ENCODE results near the gene ABCD3. TPM values are rescaled to one million over a fixed set of nuclear protein-coding genes. Genes with fewer than 3 reads are reported as not detected.

Gene ABCD3
- polyA plus RNA-seq, 2 of the 4 experiments (the other 2 are of a cell fraction) = 31.3 to 44.8 TPM

GRCh38 chr1:94551449-94551848, 133.3 kb downstream of the ABCD3 start:
- POLR2A ChIA-PET = no interaction called here
- no peak for ATAC-seq
- Histone ChIP-seq H3K4me1 (peaks cover 11% of the 10 kb centered on the region; the same call in 2 of the 3 replicates), H3K4me2 (no peak overlapping the region), H3K4me3 (no peak overlapping the region), H3K27ac (no peak overlapping the region), H3K9me3 (no peaks in the 10 kb centered on the region)
- TF ChIP-seq RNF2 (IDR thresholded peaks at IDR 0.05; ENCODE audit: borderline replicate concordance, low read depth) (no peak), MAX (IDR thresholded peaks at IDR 0.05) (no peak), HDAC2 (IDR thresholded peaks at IDR 0.05) (no peak), SMC3 (IDR thresholded peaks at IDR 0.05) (no peak), CEBPB (IDR thresholded peaks at IDR 0.05) (no peak), POLR2AphosphoS2 (conservative IDR thresholded peaks at IDR 0.05; ENCODE audit: low read length) (no peak), REST (IDR thresholded peaks at IDR 0.05) (no peak), ZNF302 (CRISPR knock-in tag; IDR thresholded peaks at IDR 0.05) (no peak), FOSB (CRISPR knock-in tag; IDR thresholded peaks at IDR 0.05) (no peak), HOXB13 (CRISPR knock-in tag; IDR thresholded peaks at IDR 0.05; ENCODE audit: low read depth) (no peak), CTCF (IDR thresholded peaks at IDR 0.05) (no peak), RCOR1 (IDR thresholded peaks at IDR 0.05; ENCODE audit: low read depth, low read length) (no peak), JUN (IDR thresholded peaks at IDR 0.05) (no peak)
- no peak for DNase-seq (ENCODE audit: low read depth in 1 of 2, low spot score in 1 of 2)
- CTCF ChIA-PET = no interaction called here
- no peak for FAIRE-seq
- WGBS (ENCODE audit: missing lambda C conversion rate) = 91% methylated on average over 7 of the region's 7 CpGs

- WGBS (ENCODE audit: missing lambda C conversion rate) = 88% methylated on average over 4 of the region's 8 CpGs
- CTCF ChIA-PET = no interaction called here
- no peaks in the 10 kb centered on the region for H3K9me3 ChIP-seq
- POLR2A ChIA-PET = no interaction called here
- H3K27ac ChIP-seq = no peak overlapping the region; a peak in 1 of 6 replicates
- H3K4me2 ChIP-seq = no peak overlapping the region
- no peak overlapping the region for H3K4me3 ChIP-seq
- FAIRE-seq (no peak), ATAC-seq (no peak), DNase-seq (ENCODE audit: low read depth in 1 of 2, low spot score in 1 of 2) (no peak)
- H3K4me1 ChIP-seq = peaks cover 11% of the 10 kb centered on the region; the same call in 2 of the 3 replicates
- TF ChIP-seq HMGXB4 (CRISPR knock-in tag; IDR thresholded peaks at IDR 0.05; ENCODE audit: borderline replicate concordance) = no peak
- no peak for TF ChIP-seq TP53 (CRISPR knock-in tag; IDR thresholded peaks at IDR 0.05)
- TF ChIP-seq MAFK (IDR thresholded peaks at IDR 0.05; ENCODE audit: partially characterized antibody) = no peak
- no peak for TF ChIP-seq KDM5A (IDR thresholded peaks at IDR 0.05)
- no peak for TF ChIP-seq RCOR1 (IDR thresholded peaks at IDR 0.05; ENCODE audit: low read depth, low read length)
- no peak for TF ChIP-seq RARB (CRISPR knock-in tag; IDR thresholded peaks at IDR 0.05)
- TF ChIP-seq HOXB13 (CRISPR knock-in tag; IDR thresholded peaks at IDR 0.05; ENCODE audit: low read depth) = no peak
- TF ChIP-seq EHMT2 (IDR thresholded peaks at IDR 0.05; ENCODE audit: low read depth) = no peak
- TF ChIP-seq ZC3H11A (IDR thresholded peaks at IDR 0.05) = no peak
- no peak for TF ChIP-seq CHD2 (IDR thresholded peaks at IDR 0.05; ENCODE audit: low read length, partially characterized antibody)
- TF ChIP-seq NPAS2 (CRISPR knock-in tag; IDR thresholded peaks at IDR 0.05; ENCODE audit: borderline replicate concordance) = no peak
- TF ChIP-seq ZSCAN20 (CRISPR knock-in tag; IDR thresholded peaks at IDR 0.05) = no peak
- TF ChIP-seq CTCF (IDR thresholded peaks at IDR 0.05) = no peak
- TF ChIP-seq USF2 (IDR thresholded peaks at IDR 0.05) = no peak
- TF ChIP-seq RAD21 (conservative IDR thresholded peaks at IDR 0.05 in 1 of 2, IDR thresholded peaks at IDR 0.05 in 1 of 2) = no peak
- no peak for TF ChIP-seq BHLHE40 (IDR thresholded peaks at IDR 0.05; ENCODE audit: low read depth, low read length)
Measured at GRCh38 chr1:94552071-94552586, 133.9 kb downstream of the ABCD3 start.

All from A549 (cell line).